Right lobe of liver (tissue), 4 donors: Measurements from ENCODE around the gene KAT7.
A peak's percentile ranks its signal among the peaks of the same experiment; 100 is the strongest.

Source experiments
- POLR2A ChIP-seq: fragments of 450-650 bp; IDR thresholded peaks from one replicate; pipeline ENCODE4 v1.6.1; 2017; ENCODE audit warnings: antibody characterized with exemption, mild to moderate bottlenecking
- TF ChIP-seq, protein P1 (sequence below), 4 donors: fragments of 200-600 bp in 3 of 4; fragments of 450-650 bp in 1 of 4; IDR thresholded peaks; one replicate each; pipeline versions ENCODE4 v1.5.1 to v1.8.0; 2016 to 2022; ENCODE audit warnings: antibody characterized with exemption in 4 of 4, mild to moderate bottlenecking in 2 of 4
- donor health status: DM: no; HTN: no; CAD: no.
- donor health status: DM: no; HTN: no; CAD: no.
- donor health status: DM: no; HTN: yes; CAD: no.

GRCh38 chr17:49843774-49844350 is 55.4 kb downstream of the KAT7 start:
- TF ChIP-seq, protein P1, sequence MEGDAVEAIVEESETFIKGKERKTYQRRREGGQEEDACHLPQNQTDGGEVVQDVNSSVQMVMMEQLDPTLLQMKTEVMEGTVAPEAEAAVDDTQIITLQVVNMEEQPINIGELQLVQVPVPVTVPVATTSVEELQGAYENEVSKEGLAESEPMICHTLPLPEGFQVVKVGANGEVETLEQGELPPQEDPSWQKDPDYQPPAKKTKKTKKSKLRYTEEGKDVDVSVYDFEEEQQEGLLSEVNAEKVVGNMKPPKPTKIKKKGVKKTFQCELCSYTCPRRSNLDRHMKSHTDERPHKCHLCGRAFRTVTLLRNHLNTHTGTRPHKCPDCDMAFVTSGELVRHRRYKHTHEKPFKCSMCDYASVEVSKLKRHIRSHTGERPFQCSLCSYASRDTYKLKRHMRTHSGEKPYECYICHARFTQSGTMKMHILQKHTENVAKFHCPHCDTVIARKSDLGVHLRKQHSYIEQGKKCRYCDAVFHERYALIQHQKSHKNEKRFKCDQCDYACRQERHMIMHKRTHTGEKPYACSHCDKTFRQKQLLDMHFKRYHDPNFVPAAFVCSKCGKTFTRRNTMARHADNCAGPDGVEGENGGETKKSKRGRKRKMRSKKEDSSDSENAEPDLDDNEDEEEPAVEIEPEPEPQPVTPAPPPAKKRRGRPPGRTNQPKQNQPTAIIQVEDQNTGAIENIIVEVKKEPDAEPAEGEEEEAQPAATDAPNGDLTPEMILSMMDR (IDR thresholded peaks at IDR 0.05), result peak in 3 of 4 donors; percentile 12 to 17 (median 16)
- no peak for TF ChIP-seq POLR2A
